Renal cortex interstitium (tissue), 11 donors: Measurements from ENCODE around the gene PSMB10. TPM values are rescaled to one million over a fixed set of nuclear protein-coding genes. Genes with fewer than 3 reads are reported as not detected.
"Not testable (repeated sequence)": the region's sequence is repeated elsewhere in the genome, so short reads cannot be mapped to it uniquely, and the experiment has no call there.

ENCODE experiments used
- DNase-seq, 11 donors: peaks; one replicate each; pipeline ENCODE4 v3.0.0-alpha.2; 2013; ENCODE audit warnings: low read depth in 9 of 11, low spot score in 4 of 11; ENCODE audit errors: extremely low read depth in 1 of 11
- polyA plus RNA-seq, 3 donors: library from polyadenylated mRNA; unstranded; fragments of 120-200 nt; gene quantifications; one replicate each; pipeline ENCODE4 v1.2.1, GENCODE V29; 2013; ENCODE audit not compliant: insufficient read length in 3 of 3

The PSMB10 gene
- polyA plus RNA-seq, 3 donors, result 15.9 to 31.1 (median 28.4) TPM

DNA sequence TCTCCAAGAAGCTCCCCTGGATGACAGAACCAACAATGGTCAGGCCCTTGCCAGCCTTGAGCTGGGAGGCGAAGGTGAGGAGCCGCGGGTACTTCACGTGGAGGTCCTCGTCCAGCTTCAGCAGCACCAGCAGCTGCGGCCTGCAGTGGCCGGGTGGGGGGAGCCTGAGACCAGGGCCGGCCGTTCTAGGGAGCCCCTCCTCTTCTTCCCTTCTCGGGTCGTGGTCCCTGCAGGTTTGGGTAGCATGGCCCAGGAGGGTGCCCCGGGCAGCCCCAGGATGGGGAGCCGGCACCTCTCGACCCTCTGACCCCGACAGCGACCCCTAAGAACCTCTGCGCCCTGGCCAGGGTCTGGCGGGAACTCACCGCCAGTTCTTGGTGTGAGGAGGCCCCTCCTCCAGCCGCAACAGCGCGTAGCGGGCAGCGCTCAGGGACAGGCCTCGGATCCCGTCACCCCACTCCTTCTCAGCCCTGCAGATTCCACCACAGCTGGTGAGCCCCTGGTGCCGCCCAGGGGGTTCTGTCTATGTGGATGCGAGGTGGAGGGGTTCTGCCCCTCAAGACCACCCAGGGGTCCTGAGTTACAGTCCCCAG is 10.4 kb upstream of the PSMB10 start:
- DNase-seq, result no peak

DNA sequence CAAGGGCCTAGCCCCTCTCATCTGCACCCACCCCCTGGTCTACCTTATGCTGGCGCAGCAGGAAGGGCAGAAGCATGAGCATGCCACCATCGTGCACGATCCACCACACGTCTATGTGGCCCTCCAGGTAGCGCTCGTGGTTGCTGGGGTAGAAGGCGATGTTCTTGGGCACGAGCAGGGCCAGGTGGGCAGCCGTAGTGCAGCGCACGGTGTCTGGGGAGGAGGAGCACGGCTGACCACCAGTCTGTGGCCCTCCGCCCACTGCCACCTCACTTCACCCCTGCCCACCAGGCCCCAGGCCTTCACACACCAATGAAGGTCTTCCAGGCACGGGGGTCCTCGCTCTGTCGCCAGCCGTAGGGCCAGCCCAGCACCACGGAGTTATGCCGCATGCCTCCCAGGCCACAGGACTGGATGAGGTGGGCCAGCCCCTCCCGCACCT is 9.5 kb upstream of the PSMB10 start:
- DNase-seq, result no peak

DNA sequence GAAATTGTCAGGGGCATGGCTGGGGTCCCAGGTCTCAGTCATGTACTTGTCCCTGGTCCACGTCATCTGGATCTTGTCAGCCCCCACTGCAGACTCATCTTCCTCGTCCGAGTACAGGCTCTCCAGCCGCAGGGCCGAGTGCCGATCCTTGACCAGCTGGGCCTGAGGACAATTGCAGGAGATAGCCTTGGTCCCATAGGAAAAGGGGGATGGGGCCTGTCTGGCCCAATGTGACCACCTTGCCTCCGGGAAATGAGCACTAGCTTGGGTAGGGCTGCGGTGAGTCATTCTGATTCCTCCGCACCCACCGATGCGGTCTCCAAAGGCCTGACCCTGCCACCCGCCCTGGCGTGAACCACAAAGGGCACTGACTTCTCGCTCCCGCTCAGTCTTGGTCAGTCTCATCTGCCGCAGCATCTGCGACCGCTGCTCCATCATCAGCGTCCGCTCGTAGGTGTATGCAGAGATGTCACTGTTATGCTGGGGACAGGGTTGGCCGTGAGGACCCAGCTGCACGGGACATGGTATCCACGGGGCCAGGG is 8.8 kb upstream of the PSMB10 start:
- no peak for DNase-seq

DNA sequence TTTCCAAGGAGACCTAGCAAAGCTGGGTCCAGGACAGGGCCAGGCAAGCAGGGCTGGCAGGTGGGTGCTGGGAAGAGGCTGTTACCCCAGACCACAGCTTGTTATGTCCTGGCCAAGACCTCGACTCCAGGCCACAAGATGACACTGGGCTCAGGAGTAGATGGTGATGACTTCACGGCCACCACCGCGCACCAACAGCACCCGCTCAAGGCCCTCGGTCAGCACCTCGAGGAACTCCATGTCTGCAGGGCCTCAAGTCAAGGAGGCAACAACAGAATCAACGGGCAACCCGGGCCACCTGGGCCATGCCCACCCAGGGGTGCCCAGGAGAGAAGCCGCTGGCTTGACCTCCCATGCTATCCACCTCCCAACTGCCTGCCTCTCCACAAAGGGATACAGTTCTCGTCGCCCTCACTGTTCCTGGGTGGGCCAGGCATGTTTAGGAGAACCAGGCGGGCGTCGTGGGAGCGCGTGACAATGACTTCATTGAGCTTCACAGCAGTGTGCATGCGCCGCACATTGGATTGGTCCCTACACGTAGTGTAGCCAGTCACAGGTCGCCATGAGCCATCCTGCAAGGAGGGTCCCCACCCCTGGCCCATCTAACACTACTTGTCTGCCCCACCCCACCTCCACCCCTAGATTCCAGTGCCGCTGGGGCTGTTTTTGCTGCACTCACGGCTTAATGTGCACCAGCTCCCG is 8.2 kb upstream of the PSMB10 start:
- DNase-seq, result no peak

DNA sequence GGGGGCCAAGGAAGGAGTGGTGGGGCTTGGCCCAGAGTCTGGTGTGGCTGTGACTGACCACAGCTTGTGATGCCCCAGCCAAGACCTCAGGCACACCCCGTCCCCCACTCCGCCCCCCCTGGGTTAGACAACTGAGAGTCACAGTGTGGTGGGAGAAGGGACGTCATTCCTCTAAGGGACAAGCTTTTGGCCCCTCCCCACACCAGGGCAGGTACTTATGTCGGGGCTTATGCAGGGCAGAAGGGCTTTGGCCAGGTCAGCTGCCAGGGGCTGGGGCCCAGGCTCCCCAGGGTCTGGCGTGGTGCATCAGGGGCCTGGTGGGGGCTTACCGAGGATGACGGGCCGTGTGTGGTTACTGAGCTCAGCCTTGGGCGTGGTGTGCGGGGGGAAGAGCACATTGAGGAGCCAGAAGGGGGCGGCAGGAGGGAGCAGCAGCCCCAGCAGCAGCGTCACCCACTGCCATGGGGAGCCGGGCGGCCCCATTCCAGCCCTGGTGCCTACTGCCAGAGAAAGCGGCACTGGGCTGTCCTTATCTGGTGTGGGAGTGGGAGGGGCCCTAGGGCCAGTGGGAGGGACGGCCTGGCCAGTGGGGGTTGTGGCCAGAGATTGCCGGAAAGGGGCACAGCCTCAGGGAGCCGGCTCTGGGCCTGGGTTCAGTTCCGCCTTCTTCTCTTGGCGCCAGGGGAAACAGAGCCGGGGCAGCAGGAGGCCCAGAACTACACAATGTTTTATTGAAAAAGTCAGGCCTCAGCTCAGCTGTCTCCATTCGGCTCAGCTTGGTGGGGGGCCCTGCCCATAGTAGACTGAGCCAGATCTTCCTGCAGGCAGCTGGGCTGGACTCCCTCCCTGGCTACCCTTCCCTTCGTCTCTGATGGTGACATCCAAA is 7.2 kb upstream of the PSMB10 start, which contains the start of gene LCAT:
Gene LCAT, minus strand, starts transcription at position 502 of the 886 bp plus-strand sequence. Its CDS starts 19 bp downstream, at position 483.
- DNase-seq, result no peak

DNA sequence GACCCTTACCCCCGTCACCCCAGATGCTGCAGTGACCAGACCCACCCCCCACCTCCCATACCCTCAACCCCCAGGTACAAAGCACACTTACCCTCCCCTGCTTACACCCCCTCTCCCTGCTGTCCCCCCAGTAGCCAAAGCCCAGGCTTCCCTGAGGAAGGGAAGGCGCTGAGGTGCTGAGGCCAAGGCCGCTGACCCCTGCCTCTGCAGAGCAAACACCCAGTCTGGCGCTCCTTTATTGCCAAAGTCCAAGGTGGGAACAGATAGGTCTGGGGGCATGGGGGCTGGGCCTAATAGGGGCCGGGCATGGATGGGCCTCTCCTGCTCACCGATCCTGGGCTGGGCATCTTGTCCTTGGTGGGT is 6.6 kb upstream of the PSMB10 start:
- no peak for DNase-seq

DNA sequence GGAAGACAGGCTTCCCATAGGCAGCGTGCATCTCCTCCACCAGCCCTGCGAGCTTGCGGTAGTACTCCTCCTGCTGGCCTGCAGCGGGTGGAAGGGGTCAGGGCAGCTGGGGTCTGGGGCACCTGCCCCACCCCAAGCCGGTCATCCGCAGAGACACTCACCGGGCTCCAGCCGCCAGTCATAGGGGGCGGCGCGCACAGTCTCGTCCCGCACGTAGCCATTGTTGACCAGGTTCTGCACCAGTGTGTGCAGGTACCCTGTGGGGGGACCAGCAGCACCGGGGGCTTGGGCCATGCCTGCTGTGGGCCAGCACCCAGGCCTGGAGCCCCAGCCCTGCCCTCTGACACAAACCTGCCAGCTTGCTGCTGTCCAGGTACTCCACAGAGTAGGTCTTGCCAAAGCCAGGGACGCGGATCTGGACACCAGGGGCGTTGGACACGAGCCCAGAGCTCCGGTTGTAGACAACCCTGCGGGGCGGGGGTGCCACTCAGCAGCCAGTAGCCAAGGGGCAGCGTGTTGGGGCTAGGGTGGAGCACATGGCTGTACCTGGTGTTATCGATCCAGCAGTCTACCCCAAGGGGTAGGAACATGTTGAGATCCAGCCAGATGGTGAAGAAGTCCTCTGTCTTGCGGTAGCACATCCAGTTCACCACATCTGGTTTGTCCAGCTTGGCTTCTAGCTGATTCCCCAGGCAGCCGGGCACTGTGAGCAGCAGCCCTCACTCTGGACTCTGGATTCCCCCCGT is 6.0 kb upstream of the PSMB10 start:
- no peak for DNase-seq

DNA sequence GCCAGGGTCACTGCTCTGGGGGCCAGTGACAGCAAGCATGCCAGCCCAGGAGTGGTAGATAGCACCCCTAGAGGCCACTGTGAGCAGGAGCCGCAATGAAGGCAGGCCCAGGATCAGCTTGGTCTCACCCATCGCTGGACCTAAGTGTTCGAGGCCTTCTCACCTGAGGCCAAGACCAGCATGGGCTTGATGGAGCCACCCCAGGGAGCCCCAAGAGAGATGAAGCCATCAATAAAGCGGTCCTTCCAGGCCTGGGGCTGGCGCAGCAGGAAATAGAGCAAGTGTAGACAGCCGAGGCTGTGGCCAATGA is 5.5 kb upstream of the PSMB10 start:
- DNase-seq, result peak in 1 of 11 donors; percentile 18

DNA sequence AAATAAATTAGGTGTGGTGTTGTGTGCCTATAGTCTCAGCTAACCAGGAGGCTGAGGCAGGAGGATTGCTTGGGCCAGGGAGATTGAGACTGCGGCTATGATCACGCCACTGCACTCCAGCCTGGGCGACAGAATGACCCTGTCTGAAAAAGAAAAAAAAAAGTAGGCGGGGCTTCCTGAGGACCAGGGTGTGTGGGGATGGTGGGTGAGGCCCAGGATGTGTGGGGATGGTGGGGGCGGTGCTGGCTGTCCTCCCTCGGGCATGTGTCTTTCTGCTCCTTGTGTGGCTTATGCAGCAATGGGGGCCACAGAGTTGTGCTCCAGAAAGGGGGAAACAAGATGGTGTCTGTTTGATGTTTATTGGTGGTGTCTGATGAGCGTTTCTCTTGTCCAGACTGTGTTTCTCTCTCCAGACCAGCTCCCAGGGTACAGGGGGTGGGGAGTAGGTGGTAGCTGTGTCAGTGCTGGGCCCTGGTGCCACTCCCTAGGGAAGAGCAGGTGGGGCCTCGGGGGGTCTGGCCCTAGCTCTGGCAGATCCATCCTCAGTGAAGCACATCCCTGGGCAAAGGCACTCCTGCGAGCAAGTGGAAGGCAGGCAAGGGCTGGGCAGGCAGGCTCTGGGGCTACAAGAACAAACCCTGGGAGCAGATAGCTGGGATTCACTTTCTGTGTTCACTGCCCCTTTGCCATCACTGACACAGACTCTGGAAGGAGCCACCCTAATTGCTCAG is 5.0 kb upstream of the PSMB10 start:
- no peak for DNase-seq

DNA sequence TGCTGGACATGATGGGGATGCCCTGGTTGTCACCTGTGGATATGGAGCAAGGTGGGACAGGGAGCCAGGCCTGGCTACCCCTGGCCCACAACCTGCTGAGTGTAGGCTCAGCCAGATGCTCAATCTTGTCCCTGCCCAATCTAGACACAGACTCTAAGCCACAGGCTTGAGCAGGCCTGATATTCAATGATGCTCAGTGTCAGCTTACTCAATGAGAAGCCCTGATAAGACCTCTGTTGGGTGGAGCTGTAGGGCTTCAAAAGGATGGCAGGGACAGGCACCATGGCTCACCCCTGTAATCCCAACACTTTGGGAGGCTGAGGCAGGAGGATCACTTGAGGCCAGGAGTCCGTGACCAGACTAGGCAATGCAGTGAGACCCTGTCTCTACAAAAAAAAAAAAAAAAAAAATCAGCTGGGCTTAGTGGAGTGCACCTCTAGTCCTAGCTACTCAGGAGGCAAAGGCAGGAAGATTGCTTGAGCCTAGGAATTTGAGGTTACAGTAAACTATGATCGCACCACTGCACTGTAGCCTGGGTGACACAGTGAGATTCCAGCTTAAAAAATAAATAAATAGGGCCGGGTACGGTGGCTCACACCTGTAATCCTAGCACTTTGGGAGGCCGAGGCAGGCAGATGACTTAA is 3.9 kb upstream of the PSMB10 start:
- no peak for DNase-seq

DNA sequence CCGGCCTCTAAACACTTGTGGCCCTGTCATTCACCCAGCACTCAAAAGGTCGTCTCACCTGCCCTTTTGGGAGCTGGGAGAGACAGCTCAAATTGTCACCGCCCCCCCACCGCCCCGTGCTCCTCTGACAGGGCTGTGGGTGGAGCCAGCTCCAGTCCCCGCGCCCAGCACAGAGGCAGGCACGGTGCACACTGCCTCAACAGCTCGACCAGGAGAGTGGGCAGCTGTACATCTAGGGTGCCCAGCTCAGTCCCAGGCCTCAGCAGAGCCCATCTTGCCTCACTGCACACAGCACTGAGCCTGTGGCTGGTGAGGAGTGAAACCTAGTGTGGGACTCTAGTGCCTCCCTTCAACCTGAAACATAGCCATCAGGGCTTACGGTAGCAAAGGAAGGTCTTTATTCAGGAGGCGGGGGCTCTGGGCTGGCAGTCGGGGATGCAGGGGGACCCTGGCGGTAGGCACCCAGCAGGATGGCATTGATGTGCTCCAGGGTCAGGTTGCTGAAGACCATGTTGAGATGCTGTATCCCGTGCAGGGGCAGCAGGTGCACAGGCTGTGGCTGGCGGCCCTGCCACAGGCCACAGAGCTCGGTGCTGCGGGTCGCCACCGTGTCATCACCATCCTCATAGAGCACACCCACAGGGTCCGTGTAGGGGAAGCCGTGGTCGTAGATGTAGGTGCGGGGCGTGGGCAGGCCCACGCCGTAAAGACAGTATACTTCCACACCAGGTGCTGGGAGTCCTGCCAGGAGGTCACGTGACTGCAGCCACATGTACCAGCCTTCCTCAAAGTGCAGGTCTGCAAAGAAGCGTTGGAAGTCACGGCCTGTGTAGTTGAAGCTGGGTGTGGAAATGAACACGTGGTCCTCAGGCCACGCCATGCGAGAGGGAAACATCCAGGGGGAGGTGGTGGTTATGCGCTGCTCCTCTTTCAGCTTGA is 3.1 kb upstream of the PSMB10 start:
- no peak for DNase-seq

DNA sequence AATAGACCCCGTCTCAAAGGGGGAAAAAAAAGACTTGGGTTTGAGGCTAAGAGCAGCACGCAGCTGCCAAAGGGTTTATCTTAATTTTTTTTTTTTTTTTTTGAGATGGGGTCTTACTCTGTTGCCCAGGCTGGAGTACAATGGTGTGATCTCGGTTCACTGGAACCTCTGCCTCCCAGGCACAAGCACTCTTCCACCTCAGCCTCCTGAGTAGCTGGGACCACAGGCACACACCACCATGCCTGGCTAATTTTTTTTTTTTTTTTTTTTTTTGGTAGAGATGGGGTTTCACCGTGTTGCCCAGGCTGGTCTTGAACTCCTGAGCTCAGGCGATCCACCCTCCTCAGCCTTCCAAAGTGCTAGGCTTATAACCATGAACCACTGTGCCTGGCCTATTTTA is 1.1 kb upstream of the PSMB10 start:
- not testable (repeated sequence) for DNase-seq

DNA sequence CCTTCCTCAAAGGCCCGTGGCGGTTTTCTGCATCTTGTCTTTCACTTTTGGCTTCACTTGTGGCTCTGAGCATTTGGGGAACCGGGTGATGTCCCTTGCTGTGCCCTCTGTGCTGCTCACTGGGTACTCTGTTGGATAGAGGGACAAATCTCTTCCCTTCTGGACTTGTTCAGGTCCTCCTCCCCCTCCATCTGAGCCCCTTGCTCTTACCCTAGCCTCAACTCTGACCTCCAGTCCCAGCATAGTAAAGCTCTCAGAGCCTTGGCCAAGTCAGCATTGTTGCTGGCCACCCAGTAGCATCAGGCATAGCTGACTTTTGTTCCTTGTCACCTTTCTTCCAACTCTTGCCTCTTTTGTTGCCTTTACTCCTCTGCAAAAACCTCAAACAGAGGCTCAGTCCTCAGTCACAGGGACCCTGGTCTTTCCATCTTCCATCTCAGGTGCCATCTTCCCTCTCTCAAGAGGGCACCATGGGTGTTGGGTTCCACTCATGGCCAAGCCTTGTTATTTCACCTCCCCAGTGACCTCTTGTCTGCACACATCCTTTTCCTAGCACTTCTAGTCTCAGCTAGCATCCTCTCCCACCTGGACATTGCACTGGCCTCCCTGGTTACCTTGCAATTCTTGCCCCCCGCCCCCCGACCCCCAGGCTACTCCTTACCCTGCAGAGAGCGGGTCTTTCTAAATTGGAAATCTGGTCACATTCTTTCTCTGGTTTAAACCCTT is 393 bp upstream of the PSMB10 start:
- DNase-seq, result peak in 2 of 11 donors; percentile 25 to 33

DNA sequence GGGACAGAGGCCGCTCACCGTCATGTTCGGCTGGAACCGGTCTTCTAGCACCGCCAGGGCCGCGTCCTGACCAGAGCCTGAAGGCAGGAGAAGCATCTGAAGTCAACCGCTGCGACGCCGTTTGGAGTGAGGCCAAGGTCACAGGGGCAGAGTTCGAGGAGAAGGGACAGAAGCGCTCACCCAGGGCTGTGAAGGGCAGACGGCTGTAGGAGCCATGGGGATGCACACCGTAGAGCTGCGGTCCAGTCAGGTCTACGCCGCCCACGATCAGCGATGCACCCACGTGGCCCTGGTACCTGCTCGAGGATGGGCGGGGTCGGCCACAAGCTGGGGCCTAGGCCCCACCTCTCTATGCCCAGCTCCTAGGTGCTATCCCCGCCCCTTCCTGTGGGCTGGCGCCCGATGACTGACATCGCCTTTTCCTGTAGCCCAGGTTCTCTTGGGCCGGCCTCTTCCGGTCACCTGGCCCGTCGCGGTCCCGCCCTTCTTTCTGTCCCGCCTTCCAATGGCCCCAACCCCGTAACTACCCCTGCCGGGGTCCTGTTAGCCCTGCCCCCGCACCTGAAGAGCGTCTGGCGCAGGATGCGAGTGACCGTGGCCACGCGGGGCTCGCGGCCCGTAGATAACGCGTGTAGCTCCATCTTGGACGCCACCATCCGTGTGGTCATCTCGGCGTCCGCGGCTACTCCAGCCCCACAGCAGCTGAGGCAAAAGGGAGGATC is 1.1 kb downstream of the PSMB10 start:
- DNase-seq, result peak; percentile 82 to 96 (median 93)

DNA sequence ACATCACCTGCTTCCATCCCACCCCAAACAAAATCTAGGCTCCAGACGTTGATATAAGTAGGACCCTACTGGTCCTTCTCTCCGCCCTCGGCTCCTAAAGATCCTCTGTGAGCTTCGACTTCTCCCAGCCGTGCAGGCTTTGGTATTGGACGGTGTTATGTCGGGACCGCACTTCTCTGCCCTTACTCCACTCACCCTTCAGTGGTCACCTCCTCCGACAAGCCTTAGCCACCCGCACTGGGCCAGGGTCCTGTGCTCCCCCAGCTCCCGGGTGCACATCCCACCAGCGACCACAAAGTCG is 1.6 kb downstream of the PSMB10 start:
- no peak for DNase-seq
